ENCODE results near the gene EID2. TPM values are rescaled to one million over a fixed set of nuclear protein-coding genes. Genes with fewer than 3 reads are reported as not detected.

Gene EID2
- polyA plus RNA-seq, 1 donor from 2014 or later = 14.6 TPM

GRCh38 chr19:39518975-39519374, 21.0 kb downstream of the EID2 start:
- H3K4me1 Mint-ChIP-seq = peaks cover 6 to 9% (median 7%) of the 10 kb centered on the region in 3 donors
- H3K4me3 Mint-ChIP-seq = no peak overlapping the region
- no peak overlapping the region for H3K27ac Mint-ChIP-seq
- H3K9me3 Mint-ChIP-seq = no peaks in the 10 kb centered on the region
- H3K36me3 Mint-ChIP-seq = peaks cover 2% of the 10 kb centered on the region
- H3K27me3 Mint-ChIP-seq = peaks cover 26% of the 10 kb centered on the region

GRCh38 chr19:39518458-39518857, 21.5 kb downstream of the EID2 start:
- Mint-ChIP-seq H3K27me3 (peaks cover 26% of the 10 kb centered on the region), H3K4me1 (peaks cover 6 to 9% (median 7%) of the 10 kb centered on the region in 3 donors), H3K9me3 (no peaks in the 10 kb centered on the region), H3K4me3 (no peak overlapping the region), H3K36me3 (peaks cover 2% of the 10 kb centered on the region), H3K27ac (no peak overlapping the region)

- H3K4me3 Mint-ChIP-seq = peak overlapping the region in 2 of 4 donors; percentile 34 to 46
- H3K27me3 Mint-ChIP-seq = peaks cover 27% of the 10 kb centered on the region
- no peaks in the 10 kb centered on the region for H3K9me3 Mint-ChIP-seq
- H3K36me3 Mint-ChIP-seq = peaks cover 2% of the 10 kb centered on the region
- H3K4me1 Mint-ChIP-seq = peaks cover 6 to 9% (median 7%) of the 10 kb centered on the region in 3 donors
- H3K27ac Mint-ChIP-seq = no peak overlapping the region
These were observed 22.5 kb downstream of the EID2 start for GRCh38 chr19:39517432-39517831.

GRCh38 chr19:39516270-39516669, 23.7 kb downstream of the EID2 start:
- H3K36me3 Mint-ChIP-seq = peaks cover 2% of the 10 kb centered on the region
- H3K27ac Mint-ChIP-seq = no peak overlapping the region
- H3K9me3 Mint-ChIP-seq = no peaks in the 10 kb centered on the region
- H3K27me3 Mint-ChIP-seq = peaks cover 32% of the 10 kb centered on the region
- H3K4me3 Mint-ChIP-seq = peak overlapping the region in 3 of 4 donors; percentile 14 to 91 (median 73)
- peaks cover 6 to 9% (median 7%) of the 10 kb centered on the region in 3 donors for H3K4me1 Mint-ChIP-seq

- peaks cover 32% of the 10 kb centered on the region for H3K27me3 Mint-ChIP-seq
- H3K27ac Mint-ChIP-seq = no peak overlapping the region
- H3K4me3 Mint-ChIP-seq = peak overlapping the region; percentile 14 to 91 (median 48)
- H3K9me3 Mint-ChIP-seq = no peaks in the 10 kb centered on the region
- peaks cover 6 to 9% (median 7%) of the 10 kb centered on the region in 3 donors for H3K4me1 Mint-ChIP-seq
- H3K36me3 Mint-ChIP-seq = peaks cover 2% of the 10 kb centered on the region
These were observed 24.3 kb downstream of the EID2 start for GRCh38 chr19:39515551-39516191.

- Mint-ChIP-seq H3K27me3 (peaks cover 32% of the 10 kb centered on the region), H3K4me3 (peak within 1 kb of the TSS; percentile 19 to 83 (median 74)), H3K27ac (no peak within 1 kb of the TSS), H3K9me3 (no peaks in the 10 kb centered on the region), H3K36me3 (peaks cover 4% of the 10 kb centered on the region), H3K4me1 (peaks cover 6 to 9% (median 7%) of the 10 kb centered on the region in 3 donors)
These were observed 25.0 kb downstream of the EID2 start, which contains the start of gene SELENOV for GRCh38 chr19:39514840-39515550. Gene SELENOV, plus strand, starts transcription at chr19:39515139. Its CDS starts 74 bp downstream, at chr19:39515213.

GRCh38 chr19:39512988-39513387, 27.0 kb downstream of the EID2 start:
- Mint-ChIP-seq H3K4me3 (no peak overlapping the region), H3K4me1 (peaks cover 5 to 12% (median 9%) of the 10 kb centered on the region in 3 donors), H3K36me3 (peaks cover 2% of the 10 kb centered on the region), H3K9me3 (no peaks in the 10 kb centered on the region), H3K27ac (no peak overlapping the region), H3K27me3 (peaks cover 30% of the 10 kb centered on the region)

- Mint-ChIP-seq H3K27me3 (peaks cover 20% of the 10 kb centered on the region), H3K4me1 (peaks cover 5 to 12% (median 12%) of the 10 kb centered on the region in 3 donors), H3K36me3 (peaks cover 2% of the 10 kb centered on the region), H3K4me3 (peak overlapping the region in 1 of 4 donors; percentile 57), H3K9me3 (no peaks in the 10 kb centered on the region), H3K27ac (no peak overlapping the region)
These were observed 30.7 kb downstream of the EID2 start for GRCh38 chr19:39509233-39509632.

- H3K27me3 Mint-ChIP-seq = peaks cover 23% of the 10 kb centered on the region
- peaks cover 5 to 12% (median 12%) of the 10 kb centered on the region in 3 donors for H3K4me1 Mint-ChIP-seq
- H3K27ac Mint-ChIP-seq = no peak overlapping the region
- H3K4me3 Mint-ChIP-seq = peak overlapping the region in 2 of 4 donors; percentile 86 to 92
- H3K36me3 Mint-ChIP-seq = peaks cover 2% of the 10 kb centered on the region
- no peaks in the 10 kb centered on the region for H3K9me3 Mint-ChIP-seq
These were observed 31.3 kb downstream of the EID2 start for GRCh38 chr19:39508629-39509028.

GRCh38 chr19:39507715-39508364, 32.1 kb downstream of the EID2 start:
- Mint-ChIP-seq H3K9me3 (no peaks in the 10 kb centered on the region), H3K36me3 (peaks cover 2% of the 10 kb centered on the region), H3K4me1 (peaks cover 5 to 14% (median 12%) of the 10 kb centered on the region in 3 donors), H3K27ac (peak overlapping the region in 1 of 3 donors; percentile 73), H3K4me3 (peak overlapping the region; percentile 85 to 92 (median 89)), H3K27me3 (peaks cover 28% of the 10 kb centered on the region)

- Mint-ChIP-seq H3K27ac (peak overlapping the region in 2 of 3 donors; percentile 73 to 86), H3K36me3 (peaks cover 2% of the 10 kb centered on the region), H3K27me3 (peaks cover 25% of the 10 kb centered on the region), H3K4me3 (peak overlapping the region; percentile 85 to 92 (median 89)), H3K9me3 (no peaks in the 10 kb centered on the region), H3K4me1 (peaks cover 5 to 14% (median 12%) of the 10 kb centered on the region in 3 donors)
These were observed 32.8 kb downstream of the EID2 start for GRCh38 chr19:39506944-39507714.

- Mint-ChIP-seq H3K4me1 (peaks cover 5 to 14% (median 12%) of the 10 kb centered on the region in 3 donors), H3K36me3 (peaks cover 2% of the 10 kb centered on the region), H3K9me3 (no peaks in the 10 kb centered on the region), H3K27me3 (peaks cover 26% of the 10 kb centered on the region), H3K4me3 (peak overlapping the region; percentile 48 to 87 (median 72)), H3K27ac (peak overlapping the region in 1 of 3 donors; percentile 86)
These were observed 33.4 kb downstream of the EID2 start for GRCh38 chr19:39506598-39506943.

- Mint-ChIP-seq H3K4me3 (peak overlapping the region in 1 of 4 donors; percentile 60), H3K4me1 (peaks cover 14 to 23% (median 21%) of the 10 kb centered on the region in 3 donors), H3K27ac (peak overlapping the region in 1 of 3 donors; percentile 90), H3K36me3 (no peaks in the 10 kb centered on the region), H3K9me3 (no peaks in the 10 kb centered on the region), H3K27me3 (peaks cover 49% of the 10 kb centered on the region)
These were observed 37.1 kb downstream of the EID2 start for GRCh38 chr19:39502640-39503417.

- H3K27me3 Mint-ChIP-seq = peaks cover 43% of the 10 kb centered on the region
- H3K9me3 Mint-ChIP-seq = no peaks in the 10 kb centered on the region
- no peak overlapping the region for H3K27ac Mint-ChIP-seq
- H3K36me3 Mint-ChIP-seq = no peaks in the 10 kb centered on the region
- peak overlapping the region in 1 of 4 donors; percentile 17 for H3K4me3 Mint-ChIP-seq
- peaks cover 11 to 16% (median 16%) of the 10 kb centered on the region in 3 donors for H3K4me1 Mint-ChIP-seq
These were observed 38.6 kb downstream of the EID2 start for GRCh38 chr19:39501340-39501739.

Data from IgD-negative memory B cell (primary cell).